Measurements from ENCODE around the gene KCTD19.
"Not testable (repeated sequence)": the region's sequence is repeated elsewhere in the genome, so short reads cannot be mapped to it uniquely, and the experiment has no call there.

Gene KCTD19

DNA sequence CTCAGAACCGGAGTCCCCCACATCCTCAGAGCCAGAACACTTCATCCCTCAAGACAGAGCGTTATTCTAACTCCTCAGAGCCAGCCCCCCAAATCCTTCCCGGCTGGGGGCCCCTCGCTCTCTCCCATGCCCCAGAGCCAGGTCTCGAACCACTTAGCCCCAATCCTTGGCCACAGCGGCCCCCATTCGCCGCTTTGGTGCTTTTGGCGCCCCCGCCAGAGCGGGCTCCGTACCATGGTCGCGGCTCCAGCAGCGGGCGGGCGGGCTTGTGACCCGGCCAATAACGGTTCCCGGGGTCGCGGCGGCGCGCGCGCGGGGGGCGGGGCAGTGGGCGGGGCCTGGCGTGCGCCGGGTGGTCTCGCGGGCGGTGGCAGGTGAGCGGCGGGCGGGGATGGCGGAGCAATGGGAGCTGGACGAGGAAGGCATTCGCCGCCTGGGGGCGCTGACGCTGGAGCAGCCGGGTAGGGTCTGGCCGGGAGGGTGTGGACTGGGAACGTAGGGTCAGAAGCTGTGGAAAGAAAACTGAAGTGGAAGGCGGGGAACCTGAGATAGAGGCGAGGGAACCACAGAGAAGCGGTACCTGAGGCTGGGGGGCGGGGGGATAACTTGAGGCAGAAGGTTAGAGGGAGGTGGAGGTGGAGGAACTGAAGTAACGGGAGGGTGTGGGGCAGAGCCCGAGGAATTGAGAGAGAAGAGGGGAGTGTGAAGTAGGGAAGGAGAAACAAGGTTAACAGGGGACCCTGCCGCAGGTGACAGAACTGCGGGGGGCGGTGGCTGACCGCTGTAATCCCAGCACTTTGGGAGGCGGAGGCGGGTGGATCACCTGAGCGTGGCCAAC, at the start of gene KCTD19, which contains the start of gene LRRC36:
KCTD19 (minus strand) TSS at position 270 of the 838 bp plus-strand sequence; CDS start at position 236, 34 bp downstream.
LRRC36 (plus strand) TSS at position 344 of the 838 bp plus-strand sequence; CDS start at position 392, 48 bp downstream.
- DNase-seq, result peak; percentile 58

DNA sequence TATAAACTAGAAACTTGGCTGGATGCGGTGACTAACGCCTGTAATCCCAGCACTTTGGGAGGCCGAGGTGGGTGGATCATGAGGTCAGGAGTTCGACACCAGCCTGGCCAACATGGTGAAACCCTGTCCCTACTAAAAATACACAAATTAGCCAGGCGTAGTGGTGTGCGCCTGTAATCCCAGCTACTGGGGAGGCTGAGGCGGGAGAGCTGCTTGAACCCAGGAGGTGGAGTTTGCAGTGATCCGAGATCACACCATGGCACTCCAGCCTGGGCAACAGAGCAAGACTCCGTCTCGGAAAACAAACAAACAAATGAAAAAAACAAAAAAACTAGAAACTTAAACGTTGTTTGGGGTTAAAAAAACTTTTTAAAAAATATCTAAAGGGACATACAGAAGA, 49.5 kb upstream of the KCTD19 start:
- not testable (repeated sequence) for DNase-seq

DNA sequence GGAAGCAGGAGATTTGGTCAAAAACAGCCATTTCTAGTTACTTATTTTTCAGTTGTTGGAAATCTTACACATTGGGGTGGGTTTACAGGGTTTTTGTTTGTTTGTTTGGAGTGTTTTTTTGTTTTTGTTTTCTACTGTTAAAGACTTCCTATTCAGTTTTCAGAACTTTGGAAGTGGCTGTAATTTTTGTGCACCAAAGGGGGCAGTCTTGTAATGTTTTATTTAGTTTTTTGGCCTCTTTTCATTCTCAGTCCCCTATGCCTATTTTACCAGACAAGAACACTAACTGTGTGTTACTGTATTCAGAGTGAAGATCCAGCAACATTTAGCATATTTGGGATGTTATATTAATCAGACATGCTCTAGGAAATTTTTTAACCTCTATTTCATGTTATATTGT, 46.1 kb upstream of the KCTD19 start:
- DNase-seq, result no peak

DNA sequence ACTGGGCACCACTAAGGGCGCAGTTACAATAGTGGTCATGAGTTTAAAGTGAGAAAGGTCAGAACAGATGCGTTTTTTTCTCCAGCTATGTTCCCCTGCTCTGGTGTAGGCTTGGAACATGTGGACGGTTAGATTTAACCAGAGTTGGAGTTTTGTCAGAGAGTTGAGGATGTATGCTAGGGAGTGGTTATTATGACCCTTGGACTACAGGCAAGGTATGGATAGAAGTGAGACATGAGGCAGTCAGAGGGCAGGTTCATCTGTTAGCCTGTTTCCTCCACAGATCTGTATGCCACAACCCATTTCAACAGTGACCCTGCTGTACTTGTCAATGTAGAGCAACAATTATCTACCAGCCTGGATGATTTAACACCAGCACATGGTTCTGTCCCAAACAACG, 44.1 kb upstream of the KCTD19 start:
- no peak for DNase-seq

DNA sequence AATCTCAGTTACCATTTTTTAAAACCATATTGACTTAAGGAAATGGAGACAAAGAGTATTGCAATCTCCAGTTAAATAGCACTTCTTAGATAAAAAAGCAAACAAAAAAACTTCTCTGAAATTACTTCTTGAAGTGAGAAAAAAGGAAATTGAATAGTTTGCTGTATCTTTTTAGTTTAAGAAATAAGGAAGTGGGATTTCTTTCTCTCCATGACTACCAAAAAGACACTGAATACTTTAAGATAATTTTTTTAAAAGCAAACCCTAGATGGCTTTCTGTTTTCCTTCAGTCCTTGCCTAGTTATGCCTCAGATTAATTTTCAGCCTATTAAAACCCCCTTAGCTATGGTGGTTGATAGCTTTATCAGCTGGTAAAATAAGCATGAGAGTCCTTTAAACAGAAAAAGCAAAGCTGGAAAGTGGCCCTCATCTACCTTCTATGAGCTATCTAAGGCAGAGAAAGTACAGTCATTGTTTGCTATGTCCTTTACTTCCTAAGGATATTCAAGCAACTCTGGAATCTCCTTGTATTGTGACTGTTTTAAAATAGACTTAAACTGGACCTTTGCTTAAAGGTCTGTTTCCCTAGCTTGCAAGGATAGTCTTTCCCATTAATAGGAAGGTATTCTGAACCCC, 38.2 kb upstream of the KCTD19 start:
- DNase-seq, result no peak

DNA sequence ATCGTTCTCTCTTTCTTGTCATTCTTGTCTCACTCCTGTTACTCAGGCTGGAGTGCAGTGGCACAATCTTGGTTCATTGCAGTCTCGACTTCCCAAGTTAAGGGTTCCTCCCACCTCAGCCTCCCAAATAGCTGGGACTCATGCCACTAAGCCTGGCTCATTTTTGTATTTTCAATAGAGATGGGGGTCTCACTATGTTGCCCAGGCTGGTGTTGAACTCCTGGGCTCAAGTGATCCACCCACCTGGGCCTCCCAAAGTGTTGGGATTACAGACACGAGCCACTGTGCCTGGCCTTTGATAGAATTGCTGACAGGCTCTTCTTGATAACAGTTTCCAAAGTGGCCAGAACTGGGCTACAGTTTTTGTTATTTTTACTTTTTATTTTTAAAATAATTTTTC, 34.5 kb upstream of the KCTD19 start:
- no peak for DNase-seq

DNA sequence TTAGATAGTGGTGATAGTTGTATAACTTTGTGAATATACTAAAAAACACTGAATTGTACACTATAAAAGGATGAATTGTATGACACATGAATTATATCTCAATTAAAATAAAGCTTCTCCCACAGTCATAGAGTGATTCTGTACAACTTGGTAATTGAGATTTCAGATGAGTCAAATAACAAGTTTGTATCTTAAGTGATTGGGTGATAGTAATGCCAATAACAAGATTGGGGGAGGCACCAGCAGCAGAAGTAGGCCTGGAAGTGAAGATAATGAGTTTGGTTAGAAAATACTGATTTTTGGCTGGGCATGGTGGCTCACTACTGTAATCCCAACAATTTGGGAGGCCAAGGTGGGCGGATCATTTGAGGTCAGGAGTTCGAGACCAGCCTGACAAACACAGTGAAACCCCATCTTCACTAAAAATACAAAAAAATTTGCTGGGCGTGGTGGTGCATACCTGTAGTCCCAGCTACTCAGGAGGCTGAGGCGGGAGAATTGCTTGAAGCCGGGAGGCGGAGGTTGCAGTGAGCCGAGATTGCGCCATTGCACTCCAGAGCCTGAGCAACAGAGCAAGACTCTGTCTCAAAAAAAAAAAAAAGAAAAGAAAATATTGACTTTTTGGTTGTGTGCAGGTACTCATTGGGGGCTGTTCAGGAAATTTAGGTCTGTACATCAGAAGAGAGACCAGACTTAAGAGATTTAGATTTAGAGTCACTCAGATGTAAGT, 33.2 kb upstream of the KCTD19 start:
- DNase-seq, result not testable (repeated sequence)

DNA sequence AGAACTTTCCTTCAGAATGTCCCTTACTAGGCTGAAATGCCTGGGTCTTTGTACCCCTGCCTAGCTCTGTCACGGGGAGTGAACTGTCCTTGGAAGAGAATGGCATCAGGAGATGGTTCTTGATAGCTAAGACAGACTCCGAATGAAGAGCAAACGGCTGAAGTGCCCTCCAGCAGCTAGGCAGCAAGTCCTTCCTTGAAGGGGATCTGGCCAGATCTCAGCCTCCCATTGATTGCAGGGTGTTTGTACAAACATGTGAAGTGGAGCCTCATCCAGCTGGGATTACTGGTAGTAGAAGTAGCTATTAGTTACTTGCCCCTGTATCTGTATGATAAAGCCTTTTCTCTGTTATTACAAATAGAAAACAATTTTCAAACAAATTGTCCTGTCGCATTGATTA, 31.0 kb upstream of the KCTD19 start:
- no peak for DNase-seq

DNA sequence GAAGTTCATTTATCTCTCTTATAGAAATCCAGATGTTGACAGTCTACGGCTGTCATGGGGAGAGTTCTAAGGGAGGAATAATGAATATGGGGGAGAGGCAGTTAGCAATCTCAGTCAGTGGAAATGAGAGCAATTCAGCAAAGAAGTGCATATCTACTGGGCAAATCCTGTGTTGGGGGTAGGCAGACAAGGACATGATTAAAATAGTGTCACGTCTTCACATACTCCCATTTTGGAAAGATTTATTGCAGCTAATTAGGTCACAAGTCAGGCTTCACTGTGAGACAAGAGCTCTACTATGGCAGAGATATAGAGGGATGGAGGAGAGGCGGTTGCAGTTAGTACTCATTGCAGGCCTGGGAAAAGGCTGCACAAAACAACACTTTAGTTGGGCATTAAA, 29.9 kb upstream of the KCTD19 start:
- no peak for DNase-seq

DNA sequence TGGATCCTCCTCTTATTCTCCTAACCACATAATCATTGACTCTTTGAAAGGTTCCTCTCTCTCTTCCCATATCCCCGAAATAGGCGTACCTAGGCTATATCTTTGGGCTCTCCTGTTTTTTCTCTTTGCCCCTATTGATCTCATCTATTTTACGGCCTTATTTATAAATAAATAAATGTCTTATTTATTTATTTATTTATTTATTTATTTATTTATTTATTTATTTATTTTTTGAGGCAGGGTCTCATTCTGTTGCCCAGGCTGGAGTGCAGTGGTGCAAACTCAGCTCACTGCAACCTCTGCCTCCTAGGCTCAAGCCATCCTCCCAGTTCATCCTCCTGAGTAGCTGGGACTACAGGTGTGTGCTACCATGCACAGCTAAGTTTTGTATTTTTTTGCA, 25.9 kb upstream of the KCTD19 start:
- DNase-seq, result not testable (repeated sequence)

DNA sequence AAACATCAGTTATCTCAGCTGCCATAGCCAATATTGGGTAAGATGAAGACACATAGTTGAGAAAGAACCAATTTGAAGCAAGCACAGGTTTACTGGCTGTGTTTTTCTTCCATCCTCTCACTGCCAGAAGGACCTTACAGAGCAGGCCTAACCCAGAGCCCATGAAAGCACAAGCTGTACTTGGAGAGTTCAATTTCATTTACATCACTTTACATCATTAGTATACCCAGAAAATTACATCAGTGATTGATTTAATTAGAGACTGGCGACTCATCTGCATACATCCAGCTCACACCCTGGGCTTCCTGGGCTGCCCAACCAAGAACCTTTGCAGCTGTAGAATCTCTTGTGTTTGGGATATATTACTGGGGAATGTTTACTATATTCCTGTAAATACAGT, 23.8 kb upstream of the KCTD19 start:
- DNase-seq, result no peak

DNA sequence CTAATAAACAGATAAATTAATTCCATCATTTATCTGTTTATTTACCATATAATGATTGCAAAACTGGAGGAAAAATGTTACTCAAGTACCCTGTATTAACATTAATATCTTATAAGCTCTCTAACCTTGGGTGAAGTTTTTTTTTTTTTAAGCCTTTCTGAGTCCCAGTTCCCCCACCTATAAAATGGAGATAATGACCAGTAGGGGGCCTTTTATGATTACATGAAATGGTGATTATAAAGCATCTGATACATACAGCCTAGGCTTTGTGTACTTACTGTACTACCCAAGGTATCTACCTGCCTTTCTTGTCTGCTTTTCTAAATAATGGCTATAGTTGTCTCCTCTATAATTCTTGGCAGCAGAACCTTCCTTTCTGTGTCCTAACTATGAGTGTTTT, 22.6 kb upstream of the KCTD19 start:
- no peak for DNase-seq

DNA sequence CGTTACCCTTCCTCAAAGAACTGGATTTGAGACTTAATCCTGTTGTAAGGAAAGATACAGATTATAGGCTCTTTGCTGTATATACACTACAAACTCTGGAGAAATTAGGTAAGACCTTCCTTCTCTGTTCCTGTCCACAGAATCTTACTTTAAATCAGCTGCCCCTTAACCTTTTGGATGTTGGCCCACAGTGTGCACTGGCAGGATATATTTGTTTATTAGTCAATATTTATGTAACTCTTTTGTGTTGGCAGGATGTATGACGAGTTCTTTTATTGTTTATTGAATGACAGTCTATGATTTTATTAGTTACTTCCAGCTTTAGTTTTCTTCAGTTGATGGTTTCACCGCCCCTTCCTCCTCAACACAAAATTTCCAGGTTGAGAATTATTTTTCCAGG, 19.8 kb upstream of the KCTD19 start:
- no peak for DNase-seq

DNA sequence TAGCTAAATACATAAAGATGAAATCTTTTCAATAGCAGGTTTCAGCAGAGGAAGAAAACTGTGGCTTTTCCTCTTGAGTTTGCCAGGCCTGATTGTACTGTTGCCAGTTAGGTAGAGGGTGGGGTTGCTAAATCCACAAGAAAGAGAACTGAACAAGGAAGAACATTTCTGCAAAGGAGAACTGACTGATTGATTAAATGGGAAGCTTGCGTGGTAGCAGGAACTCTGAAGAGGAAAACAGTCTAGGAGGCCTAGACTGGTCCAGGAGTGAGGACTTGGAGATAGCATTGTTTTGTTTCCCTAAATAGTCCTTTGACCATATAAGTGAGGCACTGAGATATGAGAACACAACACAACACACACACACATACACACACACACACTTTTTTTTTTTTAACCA, 18.9 kb upstream of the KCTD19 start:
- DNase-seq, result no peak

DNA sequence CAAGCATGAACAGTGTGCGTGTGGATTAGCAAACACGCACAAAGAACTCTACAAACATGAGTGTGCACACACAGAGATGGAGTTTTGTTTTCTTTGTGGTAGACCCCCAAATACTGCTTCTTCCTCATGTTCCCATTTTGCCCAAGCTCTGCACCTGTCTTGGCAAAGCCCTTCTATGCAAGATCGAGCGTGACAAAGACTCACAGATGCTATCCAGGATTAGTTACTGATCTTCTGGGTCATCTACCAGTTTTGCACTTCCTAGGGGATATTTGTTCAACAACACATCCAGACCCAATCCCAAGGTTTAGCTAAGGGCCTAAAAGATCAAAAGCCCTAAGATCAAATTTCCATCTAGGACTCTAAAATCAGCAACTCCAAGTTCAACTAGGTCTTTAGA, 16.1 kb upstream of the KCTD19 start:
- no peak for DNase-seq

DNA sequence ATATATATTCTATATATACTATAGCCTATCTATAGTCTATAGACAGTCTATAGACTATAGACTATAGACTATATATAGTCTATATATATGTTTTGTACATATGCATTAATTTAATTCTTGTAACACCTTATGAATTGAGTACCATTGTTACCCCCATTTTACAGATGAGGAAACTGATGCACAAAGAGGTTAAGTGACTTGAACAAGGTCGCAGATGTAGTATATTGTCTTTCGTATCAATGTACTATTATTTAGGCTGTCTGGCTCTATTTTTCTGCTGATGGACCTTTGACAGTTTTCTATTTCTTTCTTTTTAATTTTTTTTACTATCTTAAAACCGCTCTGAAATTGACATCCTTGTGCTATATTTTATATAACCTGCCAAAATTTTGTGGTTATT, 14.7 kb upstream of the KCTD19 start:
- DNase-seq, result no peak

DNA sequence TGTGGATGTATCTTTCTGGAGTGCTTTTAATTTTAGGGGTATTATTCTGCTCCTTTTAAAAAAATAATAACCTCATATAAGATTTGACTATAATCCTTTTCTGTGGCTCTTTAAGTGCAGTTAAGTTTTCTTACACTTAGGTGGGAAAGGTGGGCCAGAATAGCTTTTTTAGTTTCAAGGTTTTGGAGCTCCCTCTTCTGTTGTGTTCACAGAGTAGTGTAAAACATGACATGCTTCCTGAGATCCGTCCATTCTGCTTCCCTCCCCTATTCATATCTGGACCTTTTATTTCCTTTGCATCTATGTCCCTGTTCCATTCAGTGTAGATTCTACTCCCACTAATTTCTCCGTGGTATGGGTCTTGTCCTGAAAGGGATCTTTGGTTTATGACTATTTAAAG, 12.9 kb upstream of the KCTD19 start:
- DNase-seq, result no peak

DNA sequence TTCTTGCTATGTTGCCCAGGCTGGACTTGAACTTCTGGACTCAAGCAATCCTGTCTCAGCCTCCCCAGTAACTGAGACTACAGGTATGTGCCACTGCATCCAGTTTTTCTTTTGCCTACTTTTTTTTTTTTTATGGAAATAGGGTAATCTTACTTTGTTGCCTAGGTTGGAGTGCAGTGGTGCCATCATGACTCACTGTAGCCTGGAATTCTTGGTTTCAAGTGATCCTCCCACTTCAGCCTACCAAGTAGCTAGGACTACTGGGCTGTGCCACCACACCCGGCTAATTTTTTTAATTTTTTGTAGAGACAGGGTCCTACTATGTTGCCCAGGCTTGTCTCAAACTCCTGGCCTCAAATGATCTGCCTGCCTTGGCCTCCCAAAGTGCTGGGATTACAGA, 10.1 kb upstream of the KCTD19 start:
- no peak for DNase-seq

DNA sequence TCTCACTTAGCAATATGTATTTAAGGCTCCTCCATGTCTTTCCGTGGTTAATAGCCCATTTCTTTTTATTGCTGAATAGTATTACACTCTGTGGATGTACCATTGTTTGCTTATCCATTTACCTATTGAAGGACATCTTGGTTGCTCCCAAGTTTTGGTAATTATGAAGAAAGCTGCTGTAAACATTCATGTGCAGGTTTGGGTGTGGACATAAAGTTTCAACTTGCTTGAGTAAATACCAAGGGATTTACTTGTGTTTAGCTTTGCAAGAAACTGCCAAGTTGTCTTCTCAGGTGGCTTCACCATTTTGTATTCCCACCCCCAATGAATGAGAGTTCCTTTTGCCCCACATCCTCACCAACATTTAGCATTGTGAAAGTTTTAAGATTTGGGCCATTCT, 9.6 kb upstream of the KCTD19 start:
- no peak for DNase-seq

DNA sequence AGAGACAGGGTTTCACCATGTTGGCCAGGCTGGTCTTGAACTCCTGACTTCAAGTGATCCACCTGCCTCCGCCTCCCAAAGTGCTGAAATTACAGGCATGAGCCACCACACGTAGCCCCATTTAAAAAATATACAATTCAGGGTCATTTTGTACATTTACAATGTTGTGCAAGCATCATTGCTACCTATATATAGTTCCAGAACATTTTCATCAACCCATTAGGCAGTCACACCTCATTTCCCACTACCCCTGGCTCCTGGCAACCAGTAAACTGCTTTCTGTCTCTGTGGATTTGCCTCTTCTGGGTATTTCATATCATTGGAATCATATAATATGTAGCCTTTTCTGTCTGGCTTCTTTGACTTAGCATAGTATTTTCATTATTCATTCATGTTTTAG, 6.8 kb upstream of the KCTD19 start:
- no peak for DNase-seq

DNA sequence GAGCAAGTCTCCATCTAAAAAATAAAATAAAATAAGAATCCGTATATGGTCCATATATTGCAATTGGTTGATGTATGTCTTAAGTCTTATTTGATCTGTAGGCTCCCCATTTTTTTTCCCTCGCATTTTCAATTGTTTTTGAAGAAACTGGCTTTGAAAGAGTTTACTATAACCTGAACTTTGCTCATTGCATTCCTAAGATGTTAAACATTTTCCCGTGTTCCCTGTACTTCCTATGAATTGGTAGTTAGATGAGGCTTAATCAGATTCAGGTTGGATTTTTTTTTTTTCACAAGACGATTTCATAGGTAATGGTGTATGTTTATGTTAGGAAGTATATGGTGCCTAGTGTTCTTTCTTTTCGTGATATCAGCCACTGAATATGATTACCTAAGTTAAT, 3.4 kb upstream of the KCTD19 start:
- no peak for DNase-seq

DNA sequence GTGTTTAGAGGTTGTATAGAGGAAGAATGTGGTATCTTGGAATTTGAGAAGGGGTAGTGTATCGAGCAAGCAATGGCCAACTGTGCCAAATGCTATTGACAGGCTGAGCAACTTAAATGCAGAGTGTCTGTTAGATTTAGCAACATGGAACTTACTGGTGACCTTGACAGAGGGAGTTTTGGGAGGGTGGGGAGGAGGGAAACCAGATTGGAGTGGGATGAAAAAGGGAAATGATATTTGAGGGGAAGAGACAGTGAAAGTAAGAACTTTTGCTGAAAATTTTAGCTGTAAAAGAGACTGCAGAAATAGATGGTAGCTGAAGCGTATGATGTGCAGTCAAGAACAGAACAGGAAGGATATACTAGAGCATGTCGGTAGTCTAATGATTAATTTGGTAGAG, 1.2 kb upstream of the KCTD19 start:
- DNase-seq, result no peak

DNA sequence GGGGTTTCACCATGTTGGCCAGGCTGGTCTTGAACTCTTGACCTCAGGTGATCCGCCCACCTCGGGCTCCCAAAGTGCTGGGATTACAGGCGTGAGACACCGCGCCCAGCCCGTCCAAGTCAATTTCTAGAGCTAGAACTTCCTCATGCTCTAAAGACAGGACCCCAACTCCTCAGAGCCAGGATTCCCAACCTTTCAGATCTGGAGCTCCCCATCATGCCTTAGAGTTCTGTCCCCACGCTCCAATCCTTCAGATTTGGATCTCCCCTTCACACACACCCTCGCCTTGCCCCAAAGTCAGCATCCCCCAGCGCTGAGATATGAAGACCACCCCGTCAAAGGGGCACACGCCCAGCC, 448 bp downstream of the KCTD19 start:
- DNase-seq, result no peak

DNA sequence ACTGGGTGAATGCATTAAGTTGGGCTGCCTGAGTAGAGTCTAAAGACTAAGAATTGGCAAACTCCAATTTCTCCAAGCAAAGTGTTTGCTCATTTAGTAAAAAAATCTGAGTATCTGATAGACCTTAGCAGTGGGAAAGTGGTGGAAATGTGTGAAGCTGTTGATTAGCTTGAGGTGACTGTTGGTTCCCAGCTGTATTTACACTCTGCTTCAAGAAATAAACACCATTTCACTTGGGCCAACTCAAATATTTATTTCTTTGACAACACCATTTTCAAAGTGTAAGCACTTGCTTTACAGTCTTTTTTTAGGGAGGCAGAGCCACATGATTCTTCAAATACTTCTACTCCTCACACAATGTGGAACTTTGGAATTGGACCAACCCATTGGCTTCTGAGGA, 8.7 kb downstream of the KCTD19 start:
- DNase-seq, result no peak
